DMS79 treated with DMSO at 0.1 percent for 48 hours (cell line): ENCODE data around the gene ZNF438.
"Not testable (repeated sequence)": the region's sequence is repeated elsewhere in the genome, so short reads cannot be mapped to it uniquely, and the experiment has no call there.

Source experiments
- DNase-seq: peaks from one replicate; lab custom pipeline; 2025; lab: John Stamatoyannopoulos, UW

ZNF438 gene

GRCh38 chr10:30806850-30807249 lies 224.8 kb downstream of the ZNF438 start:
- DNase-seq = no peak

GRCh38 chr10:30805061-30805460 lies 226.6 kb downstream of the ZNF438 start:
- DNase-seq = no peak

GRCh38 chr10:30804478-30805055 lies 227.1 kb downstream of the ZNF438 start:
- no peak for DNase-seq

GRCh38 chr10:30803892-30804322 lies 227.8 kb downstream of the ZNF438 start:
- DNase-seq = no peak

- no peak for DNase-seq
These were observed 228.6 kb downstream of the ZNF438 start for GRCh38 chr10:30803058-30803457.

GRCh38 chr10:30800368-30800767 lies 231.3 kb downstream of the ZNF438 start:
- no peak for DNase-seq

GRCh38 chr10:30798646-30799185 lies 232.9 kb downstream of the ZNF438 start:
- DNase-seq = no peak

- not testable (repeated sequence) for DNase-seq
These were observed 236.6 kb downstream of the ZNF438 start for GRCh38 chr10:30795024-30795423.
